Subcutaneous abdominal adipose tissue (tissue), 5 donors: Measurements from ENCODE around the gene FAM83E.

Source experiments
- H3K27ac ChIP-seq: one replicate; pipeline ENCODE4 v1.7.0; 2013; ENCODE audit warnings: low read depth, mild to moderate bottlenecking, inconsistent platforms, low read length, moderate library complexity
- H3K27me3 ChIP-seq, 5 donors: one replicate each; pipeline ENCODE4 v1.7.0; 2013; ENCODE audit warnings: low read length in 5 of 5, inconsistent platforms in 1 of 5; ENCODE audit not compliant: control insufficient read depth in 5 of 5, insufficient read depth in 4 of 5
- H3K36me3 ChIP-seq, 5 donors: one replicate each; pipeline ENCODE4 v1.7.0; 2013; ENCODE audit warnings: low read length in 5 of 5; ENCODE audit not compliant: control insufficient read depth in 5 of 5, insufficient read depth in 5 of 5
- H3K4me1 ChIP-seq, 5 donors: one replicate each; pipeline ENCODE4 v1.7.0; 2013; ENCODE audit warnings: low read length in 5 of 5, mild to moderate bottlenecking in 3 of 5, moderate library complexity in 1 of 5; ENCODE audit not compliant: control insufficient read depth in 5 of 5, insufficient read depth in 5 of 5
- H3K4me3 ChIP-seq, 5 donors: one replicate each; pipeline ENCODE4 v1.7.0; 2013; ENCODE audit warnings: low read length in 5 of 5, low read depth in 1 of 5
- H3K9ac ChIP-seq, 5 donors: one replicate each; pipeline ENCODE4 v1.7.0; 2013; ENCODE audit warnings: low read length in 5 of 5, mild to moderate bottlenecking in 4 of 5, moderate library complexity in 3 of 5
- H3K9me3 ChIP-seq, 5 donors: one replicate each; pipeline ENCODE4 v1.7.0; 2013; ENCODE audit warnings: low read length in 5 of 5; ENCODE audit not compliant: control insufficient read depth in 5 of 5
- donor health status: healthy.
- donor health status: healthy.
- donor health status: healthy.
- donor health status: healthy.
- donor health status: healthy.

FAM83E gene

DNA sequence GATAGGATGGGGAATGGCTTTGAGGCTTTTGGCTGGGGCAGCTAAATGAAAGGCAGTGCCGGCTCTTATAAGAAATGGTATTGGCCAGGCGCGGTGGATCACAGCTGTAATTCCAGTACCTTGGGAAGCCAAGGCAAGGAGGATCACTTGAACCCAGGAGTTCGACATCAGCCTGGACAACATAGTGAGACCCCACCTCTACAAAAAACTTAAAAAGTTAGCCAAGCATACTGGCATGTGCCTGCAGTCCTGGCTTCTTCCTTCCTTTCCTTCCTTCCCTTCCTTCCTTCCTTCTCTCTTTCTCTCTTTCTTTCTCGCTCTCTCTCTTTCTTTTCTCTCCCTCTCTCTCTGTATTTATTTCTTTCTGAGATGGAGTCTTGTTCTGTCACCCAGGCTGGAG is 28.0 kb upstream of the FAM83E start:
- no peak overlapping the region for H3K9ac ChIP-seq
- no peak overlapping the region for H3K4me3 ChIP-seq
- no peaks in the 10 kb centered on the region for H3K9me3 ChIP-seq
- H3K36me3 ChIP-seq = no peaks in the 10 kb centered on the region
- no peak overlapping the region for H3K27ac ChIP-seq
- H3K27me3 ChIP-seq = peaks cover 0 to 8% (median 0%) of the 10 kb centered on the region in 5 donors
- H3K4me1 ChIP-seq = peaks cover 10 to 35% (median 30%) of the 10 kb centered on the region in 5 donors

DNA sequence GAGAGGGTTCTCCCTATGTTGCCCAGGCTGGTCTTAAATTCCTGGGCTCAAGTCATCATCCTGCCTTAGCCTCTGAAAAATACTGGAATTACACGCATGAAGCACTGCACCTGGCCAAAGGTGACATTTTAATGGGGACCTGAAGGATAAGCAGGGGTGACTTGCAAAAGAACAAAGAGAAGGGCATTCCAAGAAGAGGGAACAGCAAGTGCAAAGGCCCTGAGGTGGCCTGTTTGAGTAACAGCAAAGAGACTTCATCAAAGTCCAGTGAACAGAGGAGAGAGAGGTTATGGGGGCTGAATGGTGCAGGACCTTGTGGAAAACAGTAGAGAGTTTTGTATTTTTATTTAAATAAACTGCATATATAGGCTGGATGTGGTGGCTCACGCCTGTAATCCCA is 27.0 kb upstream of the FAM83E start:
- Histone ChIP-seq H3K9ac (no peak overlapping the region), H3K9me3 (no peaks in the 10 kb centered on the region), H3K36me3 (no peaks in the 10 kb centered on the region), H3K4me3 (no peak overlapping the region), H3K4me1 (peaks cover 10 to 39% (median 34%) of the 10 kb centered on the region in 5 donors), H3K27me3 (peaks cover 0 to 8% (median 0%) of the 10 kb centered on the region in 5 donors), H3K27ac (no peak overlapping the region)

DNA sequence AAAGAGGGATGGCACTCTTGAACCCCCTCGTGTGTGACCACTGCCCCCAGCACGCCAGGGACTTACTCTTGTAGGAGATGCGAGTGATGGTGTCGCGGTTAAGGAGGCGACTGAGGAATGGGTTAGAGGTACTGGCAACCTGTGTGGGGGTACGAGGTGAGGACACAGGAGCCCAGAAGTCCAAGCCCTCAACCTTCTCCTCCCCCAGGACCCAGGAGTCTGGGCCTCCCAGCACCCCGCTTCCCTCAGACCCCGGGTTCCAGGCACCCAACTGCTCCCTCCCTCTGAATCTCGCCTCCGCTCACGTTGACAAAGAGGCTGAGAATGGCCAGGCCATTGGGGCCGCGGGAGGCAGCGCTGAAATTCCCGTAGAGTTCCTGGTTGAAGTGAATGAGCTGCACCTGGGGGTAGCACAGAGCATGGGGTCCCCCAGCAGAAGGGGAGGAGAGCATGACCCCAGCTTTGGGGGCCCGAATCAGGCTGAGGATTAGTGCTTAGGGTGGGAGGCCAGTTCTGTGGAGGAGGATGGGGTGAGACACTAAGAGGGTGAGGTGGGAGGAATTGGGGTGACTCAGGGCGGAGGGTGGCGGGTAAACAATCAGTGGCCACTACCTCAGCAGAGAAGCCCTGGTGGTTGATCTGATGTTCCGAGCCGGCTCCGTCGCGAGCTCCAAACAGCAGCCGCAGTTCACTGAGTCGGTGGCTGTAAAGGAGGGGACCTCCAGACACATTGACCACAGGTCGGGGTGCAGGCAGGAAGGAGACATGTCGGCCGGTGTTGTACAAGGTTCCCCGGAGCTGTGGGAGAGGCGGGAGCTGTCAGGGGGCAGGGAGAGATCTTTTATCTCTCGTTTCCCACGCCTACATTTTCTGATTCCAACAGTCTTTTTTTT is 24.9 kb upstream of the FAM83E start:
- Histone ChIP-seq H3K36me3 (no peaks in the 10 kb centered on the region), H3K27ac (no peak overlapping the region), H3K9me3 (no peaks in the 10 kb centered on the region), H3K27me3 (no peaks in the 10 kb centered on the region), H3K4me3 (no peak overlapping the region), H3K4me1 (peaks cover 10 to 37% (median 35%) of the 10 kb centered on the region in 5 donors), H3K9ac (no peak overlapping the region)

DNA sequence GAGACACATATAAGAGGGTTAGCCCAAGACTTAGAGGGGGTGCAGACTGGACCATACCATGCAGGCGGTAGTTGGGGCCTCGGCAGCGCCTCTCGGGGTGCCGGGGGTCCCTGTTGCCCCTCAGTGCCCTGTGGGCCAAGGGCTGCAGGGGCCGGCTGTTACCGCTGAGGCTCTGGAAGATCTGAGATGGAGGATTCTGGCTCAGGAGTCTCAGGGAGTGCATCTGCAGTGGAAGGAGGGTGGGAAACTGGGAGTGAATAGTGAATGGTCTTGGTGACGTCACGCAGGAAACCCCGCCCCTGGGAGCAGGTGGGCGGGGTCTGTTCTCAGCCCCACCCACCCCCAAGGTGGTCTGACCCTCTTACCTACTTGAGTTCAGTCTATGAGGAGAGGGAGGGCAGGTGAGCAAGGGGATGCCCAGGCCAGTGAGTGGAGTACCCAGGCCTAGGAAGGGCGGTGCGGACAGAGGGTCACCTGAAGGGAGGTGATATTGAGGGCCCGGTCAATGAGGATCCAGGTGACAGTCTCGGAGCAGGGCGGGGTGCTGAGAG is 24.0 kb upstream of the FAM83E start:
- H3K27me3 ChIP-seq = no peaks in the 10 kb centered on the region
- H3K4me3 ChIP-seq = peak overlapping the region in 4 of 5 donors; percentile 61 to 90 (median 84)
- no peaks in the 10 kb centered on the region for H3K36me3 ChIP-seq
- peak overlapping the region in 2 of 5 donors; percentile 3 to 16 for H3K9ac ChIP-seq
- H3K27ac ChIP-seq = no peak overlapping the region
- H3K4me1 ChIP-seq = peaks cover 13 to 45% (median 40%) of the 10 kb centered on the region in 5 donors
- H3K9me3 ChIP-seq = no peaks in the 10 kb centered on the region

DNA sequence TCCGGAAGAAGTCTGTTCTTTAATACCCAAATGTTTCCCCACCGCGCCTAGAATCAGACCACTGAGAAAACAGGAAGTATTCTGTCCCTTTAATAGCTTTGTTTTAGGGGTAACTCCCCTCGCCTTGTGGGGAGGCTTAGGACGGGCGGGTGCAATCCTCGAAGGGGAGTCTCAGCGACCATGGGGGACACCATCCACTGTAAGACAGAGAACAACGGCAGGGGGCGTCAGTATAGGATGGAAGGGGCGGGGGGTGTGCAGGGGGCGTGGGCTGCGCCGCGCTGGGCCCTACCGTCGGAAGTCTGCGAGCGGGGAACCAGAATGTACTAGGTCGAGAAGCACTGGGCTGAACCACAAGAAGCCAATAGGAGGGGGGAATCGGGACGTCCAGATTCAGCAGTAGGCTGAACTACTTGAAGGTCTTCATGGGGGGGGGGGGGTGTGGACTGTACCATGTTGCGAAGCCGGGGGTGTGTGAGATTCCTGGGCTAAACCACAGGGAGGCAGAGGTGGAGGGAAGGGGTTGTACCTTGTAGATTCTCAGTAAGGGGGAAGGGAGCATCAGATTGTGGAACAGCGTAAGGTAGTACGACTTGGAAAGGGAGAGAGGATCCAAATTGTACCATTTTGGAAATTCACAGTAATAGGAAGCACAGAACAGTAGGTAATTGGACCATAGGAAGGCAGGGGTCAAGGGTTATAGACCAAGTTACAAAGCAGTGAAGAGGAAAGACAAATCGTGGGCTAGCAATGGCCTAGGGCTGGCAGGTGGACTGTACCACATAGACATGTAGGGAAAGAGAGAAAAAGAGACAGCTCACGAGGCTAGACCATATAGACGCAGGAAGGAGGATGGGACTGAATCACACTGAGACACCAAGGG is 23.3 kb upstream of the FAM83E start:
- H3K4me1 ChIP-seq = peaks cover 14 to 52% (median 47%) of the 10 kb centered on the region in 5 donors
- H3K27ac ChIP-seq = peak overlapping the region; percentile 91
- no peaks in the 10 kb centered on the region for H3K27me3 ChIP-seq
- H3K36me3 ChIP-seq = no peaks in the 10 kb centered on the region
- H3K9ac ChIP-seq = peak overlapping the region; percentile 59 to 84 (median 77)
- H3K9me3 ChIP-seq = no peaks in the 10 kb centered on the region
- peak overlapping the region; percentile 70 to 90 (median 83) for H3K4me3 ChIP-seq

DNA sequence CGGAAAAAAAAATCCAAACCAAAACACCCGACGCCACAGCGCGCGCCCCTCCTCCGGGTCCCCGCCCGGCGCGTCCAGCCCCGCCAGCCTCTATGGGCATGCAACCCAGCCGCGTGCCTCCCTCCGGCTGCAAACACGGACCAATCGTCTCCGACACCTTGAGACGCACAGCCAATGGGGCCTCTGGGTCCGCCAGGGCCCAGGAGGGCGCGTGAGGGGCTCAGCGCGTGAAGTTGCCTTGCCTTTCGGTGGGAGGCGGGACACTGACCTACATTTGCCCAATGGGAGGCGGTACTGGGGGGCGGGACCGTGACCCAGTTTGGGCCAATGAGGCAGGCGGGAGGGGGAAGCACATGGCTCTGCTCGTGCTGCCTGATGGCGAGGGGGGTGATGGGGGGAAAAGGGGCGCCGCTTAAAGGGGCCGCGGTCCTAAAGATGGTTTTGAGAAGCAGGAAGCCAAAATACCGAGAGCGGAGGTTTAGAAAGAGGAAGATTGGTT is 22.6 kb upstream of the FAM83E start:
- Histone ChIP-seq H3K4me3 (peak overlapping the region; percentile 80 to 94 (median 86)), H3K9ac (peak overlapping the region; percentile 59 to 84 (median 79)), H3K36me3 (peaks cover 0 to 7% (median 4%) of the 10 kb centered on the region in 5 donors), H3K27ac (peak overlapping the region; percentile 91), H3K9me3 (no peaks in the 10 kb centered on the region), H3K4me1 (peaks cover 16 to 59% (median 54%) of the 10 kb centered on the region in 5 donors), H3K27me3 (no peaks in the 10 kb centered on the region)

DNA sequence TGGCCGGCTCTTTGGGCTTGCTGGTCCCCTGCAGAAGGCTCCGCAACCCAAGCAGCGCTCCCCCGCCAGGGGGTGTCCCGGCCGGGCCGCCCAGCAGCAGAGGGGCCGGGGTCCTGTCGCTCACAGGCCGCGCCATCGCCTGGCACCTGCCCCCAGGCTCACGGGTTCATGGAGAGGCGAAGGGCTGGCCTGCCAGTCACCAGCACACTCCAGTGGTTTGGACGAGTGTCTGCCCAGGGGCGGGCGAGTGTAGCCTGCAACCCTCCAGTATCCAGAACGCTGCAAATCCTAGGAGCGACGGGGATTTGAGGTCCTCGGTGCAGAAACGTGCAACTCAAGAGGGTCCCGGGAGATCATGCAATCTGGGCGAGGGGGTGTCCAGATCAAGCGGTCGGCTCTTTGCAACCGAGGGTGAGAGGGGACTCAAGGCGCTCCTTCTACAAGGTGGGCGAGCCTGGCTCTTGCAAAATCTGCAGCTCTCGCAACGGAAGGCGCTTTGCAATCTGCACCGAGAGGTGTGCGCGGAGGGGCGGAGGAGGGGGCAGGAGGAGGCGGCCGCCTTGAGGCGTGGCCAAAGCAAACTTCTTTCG is 22.1 kb upstream of the FAM83E start, which contains the start of gene DBP:
Gene DBP, minus strand, starts transcription at position 521 of the 590 bp plus-strand sequence. Its CDS starts 385 bp downstream, at position 136.
- H3K36me3 ChIP-seq = peaks cover 0 to 8% (median 6%) of the 10 kb centered on the region in 5 donors
- no peaks in the 10 kb centered on the region for H3K9me3 ChIP-seq
- peak within 1 kb of the TSS; percentile 91 for H3K27ac ChIP-seq
- H3K9ac ChIP-seq = peak within 1 kb of the TSS; percentile 64 to 89 (median 79)
- peak within 1 kb of the TSS; percentile 83 to 94 (median 90) for H3K4me3 ChIP-seq
- H3K27me3 ChIP-seq = no peaks in the 10 kb centered on the region
- peaks cover 16 to 60% (median 56%) of the 10 kb centered on the region in 5 donors for H3K4me1 ChIP-seq

DNA sequence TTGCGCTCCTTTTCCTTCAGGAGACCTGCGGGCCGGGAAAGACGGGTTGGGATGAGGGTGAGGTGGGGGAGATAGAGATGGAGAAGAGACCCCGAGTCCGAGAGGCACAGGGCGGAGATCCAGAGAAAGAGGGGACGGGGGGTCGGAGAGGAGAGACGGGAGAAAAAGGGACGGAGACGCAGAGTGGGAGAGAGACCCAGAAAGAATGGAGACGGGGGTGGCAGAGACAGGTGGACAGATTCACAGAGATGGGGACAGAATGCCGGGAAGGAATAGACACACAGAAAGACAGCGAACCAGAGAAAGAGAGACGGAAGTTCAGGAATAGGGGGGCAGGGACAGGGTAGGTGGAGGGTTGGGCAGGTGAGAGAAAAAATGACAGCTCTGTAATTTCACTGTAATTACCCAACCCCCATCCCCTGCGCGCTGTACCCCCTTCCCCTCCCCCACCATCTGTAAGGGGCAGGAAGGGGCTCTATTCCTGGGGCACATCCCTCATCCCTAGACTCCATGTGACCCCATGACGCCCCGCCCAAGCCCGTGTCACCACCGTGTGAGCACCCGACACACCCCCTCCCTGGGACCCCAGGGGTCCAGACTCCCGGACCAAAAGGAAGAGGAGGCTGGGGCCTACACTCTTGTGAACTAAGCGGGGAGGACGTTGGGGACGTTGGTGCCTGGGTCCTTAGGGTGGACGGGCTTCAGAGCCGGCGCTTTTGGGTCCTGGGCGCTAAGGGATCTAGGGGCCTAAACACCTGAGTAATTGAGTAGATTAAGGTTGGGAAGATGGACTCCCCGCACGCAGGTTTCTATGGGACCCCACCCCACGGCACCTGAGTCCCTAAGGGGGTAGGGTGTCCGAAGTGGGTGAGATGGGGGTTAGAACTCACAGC is 21.3 kb upstream of the FAM83E start:
- Histone ChIP-seq H3K9me3 (no peaks in the 10 kb centered on the region), H3K9ac (peak overlapping the region in 4 of 5 donors; percentile 68 to 89 (median 74)), H3K4me3 (peak overlapping the region; percentile 83 to 94 (median 90)), H3K36me3 (peaks cover 0 to 12% (median 9%) of the 10 kb centered on the region in 5 donors), H3K4me1 (peaks cover 16 to 63% (median 59%) of the 10 kb centered on the region in 5 donors), H3K27ac (peak overlapping the region; percentile 91), H3K27me3 (no peaks in the 10 kb centered on the region)
